HepG2 (cell line): Measurements from ENCODE around the gene LYRM4. TPM values are rescaled to one million over a fixed set of nuclear protein-coding genes. Genes with fewer than 3 reads are reported as not detected.

Experiments used
- ATF1 ChIP-seq: IDR thresholded peaks from 2 replicates; pipeline ENCODE4 v1.6.1; 2016; ENCODE audit warnings: mild to moderate bottlenecking, control low read depth
- CREB3 ChIP-seq: sonication (generic); formaldehyde crosslinking; IDR thresholded peaks from 2 replicates; pipeline ENCODE4 v1.5.0; 2020; ENCODE audit warnings: missing genetic modification reagents
- DZIP1 ChIP-seq: sonication (generic); formaldehyde crosslinking; IDR thresholded peaks from 2 replicates; pipeline ENCODE4 v1.5.0; 2020; ENCODE audit warnings: mild to moderate bottlenecking, missing genetic modification reagents
- FOXC1 ChIP-seq: sonication (generic); formaldehyde crosslinking; IDR thresholded peaks from 2 replicates; pipeline ENCODE4 v1.8.0; 2022; ENCODE audit warnings: mild to moderate bottlenecking, missing genetic modification reagents, borderline replicate concordance
- ISX ChIP-seq: sonication (generic); formaldehyde crosslinking; conservative IDR thresholded peaks from 2 replicates; pipeline ENCODE4 v1.5.0; 2020; ENCODE audit warnings: missing genetic modification reagents
- MXD4 ChIP-seq: IDR thresholded peaks from 2 replicates; pipeline ENCODE4 v1.6.1; 2016; ENCODE audit warnings: mild to moderate bottlenecking, missing biosample characterization, missing genetic modification reagents
- PATZ1 ChIP-seq: sonication (generic); formaldehyde crosslinking; IDR thresholded peaks from 2 replicates; pipeline ENCODE4 v1.4.0; 2020; ENCODE audit warnings: missing genetic modification reagents
- POLR2A ChIP-seq, 2 experiments: IDR thresholded peaks; 2 replicates each; pipeline ENCODE4 v1.6.1; 2011; ENCODE audit warnings: low read depth in 2 of 2, low read length in 2 of 2, mild to moderate bottlenecking in 1 of 2, moderate library complexity in 1 of 2; ENCODE audit not compliant: insufficient read depth in 1 of 2
- RARG ChIP-seq: sonication (generic); formaldehyde crosslinking; IDR thresholded peaks from 2 replicates; pipeline ENCODE4 v1.4.0; 2020; ENCODE audit warnings: low read depth, mild to moderate bottlenecking, missing genetic modification reagents
- SOX5 ChIP-seq: IDR thresholded peaks from 2 replicates; pipeline ENCODE4 v1.6.1; 2016; ENCODE audit warnings: borderline replicate concordance
- TBX3 ChIP-seq: fragments of 450-650 bp; IDR thresholded peaks from 2 replicates; pipeline ENCODE4 v1.6.1; 2017; ENCODE audit warnings: antibody characterized with exemption, mild to moderate bottlenecking, inconsistent platforms, borderline replicate concordance
- TEAD2 ChIP-seq: sonication (generic); formaldehyde crosslinking; IDR thresholded peaks from 2 replicates; pipeline ENCODE4 v1.9.0; 2021; ENCODE audit warnings: missing genetic modification reagents
- ZNF264 ChIP-seq: sonication (generic); formaldehyde crosslinking; IDR thresholded peaks from 2 replicates; pipeline ENCODE4 v1.4.0; 2020; ENCODE audit warnings: missing genetic modification reagents
- ZNF446 ChIP-seq: sonication (generic); formaldehyde crosslinking; IDR thresholded peaks from 2 replicates; pipeline ENCODE4 v1.5.0; 2020; ENCODE audit warnings: mild to moderate bottlenecking, missing genetic modification reagents
- ZNF598 ChIP-seq: sonication (generic); formaldehyde crosslinking; IDR thresholded peaks from 2 replicates; pipeline ENCODE4 v1.5.1; 2020; ENCODE audit warnings: mild to moderate bottlenecking, missing genetic modification reagents, borderline replicate concordance
- ZNF607 ChIP-seq: sonication (generic); formaldehyde crosslinking; IDR thresholded peaks from 2 replicates; pipeline ENCODE4 v1.5.1; 2020; ENCODE audit warnings: missing genetic modification reagents, mild to moderate bottlenecking, borderline replicate concordance
- ZNF709 ChIP-seq: sonication (generic); formaldehyde crosslinking; IDR thresholded peaks from 2 replicates; pipeline ENCODE4 v1.5.0; 2020; ENCODE audit warnings: mild to moderate bottlenecking, missing genetic modification reagents
- ZNF775 ChIP-seq: sonication (generic); formaldehyde crosslinking; IDR thresholded peaks from 2 replicates; pipeline ENCODE4 v1.4.0; 2020; ENCODE audit warnings: missing genetic modification reagents, mild to moderate bottlenecking, moderate library complexity, borderline replicate concordance
- polyA plus RNA-seq, 8 experiments: library from polyadenylated mRNA; depleted of rRNA in 3 of 8; stranded (reverse) in 7 of 8; unstranded in 1 of 8; fragments of >200 nt; fragmentation: Illumina TruSeq in 4 of 8; extraction: Trizol in 4 of 8; gene quantifications; 2 replicates each; pipeline versions ENCODE4 v1.2.1 to v1.2.3, GENCODE V29; 2011 to 2016; ENCODE audit warnings: low read depth in 4 of 8, missing spikeins in 1 of 8, mixed read lengths in 1 of 8; ENCODE audit not compliant: insufficient read depth in 1 of 8
- total RNA-seq, 5 experiments: library from RNA; depleted of rRNA; stranded (reverse); fragments of >200 nt; fragmentation: Illumina TruSeq; extraction: Trizol; gene quantifications; 2 replicates each; pipeline ENCODE4 v1.2.3, GENCODE V29; 2016; ENCODE audit warnings: low read depth in 1 of 5
- TF ChIP-seq, protein P1 (sequence below): sonication (generic); formaldehyde crosslinking; conservative IDR thresholded peaks from 2 replicates; pipeline ENCODE4 v1.4.0; 2020; ENCODE audit warnings: missing genetic modification reagents
- TF ChIP-seq, protein P2 (sequence below): sonication (generic); formaldehyde crosslinking; IDR thresholded peaks from 2 replicates; pipeline ENCODE4 v1.5.0; 2020; ENCODE audit warnings: mild to moderate bottlenecking, missing genetic modification reagents, moderate library complexity

The LYRM4 gene
- total and polyA plus RNA-seq, 2 of the 13 experiments (the other 11 are each of a cell fraction or from before 2014, with no cell fraction given) = 64.6 to 67.5 TPM

DNA sequence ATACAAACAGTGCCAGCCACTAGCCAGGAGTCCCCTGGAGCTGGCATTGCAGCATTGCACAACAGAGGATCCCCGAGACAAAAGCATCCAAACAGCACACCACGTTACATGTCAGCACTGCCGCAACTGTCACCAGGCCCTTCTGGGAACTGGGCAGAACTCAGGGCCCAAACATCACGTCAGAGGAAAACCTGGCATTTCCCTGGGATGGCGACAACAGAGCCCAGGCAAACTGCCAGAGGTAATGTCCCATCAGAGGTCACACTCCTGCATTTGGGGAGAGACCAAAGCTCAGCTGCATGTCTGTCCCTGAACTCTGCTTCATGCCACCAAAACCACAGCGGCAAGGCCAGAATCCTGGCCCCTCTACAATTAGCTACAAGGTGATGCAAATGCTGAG lies 139.3 kb downstream of the LYRM4 start (continued):
- TF ChIP-seq DZIP1 (CRISPR knock-in tag) = 0 out of 2 replicates have a peak, but pooled peaks have one; percentile 37
- no peak for TF ChIP-seq ZNF598 (CRISPR knock-in tag)
- TF ChIP-seq ZNF264 (CRISPR knock-in tag) = peak; percentile 85; the same call in 1 of the 2 replicates
- TF ChIP-seq ZNF775 (CRISPR knock-in tag) = no peak
- TF ChIP-seq TEAD2 (CRISPR knock-in tag) = no peak
- no peak for TF ChIP-seq ZNF446
- TF ChIP-seq ISX = no peak
- peak; percentile 23; the same call in 1 of the 2 replicates for TF ChIP-seq SOX5
- TF ChIP-seq CREB3 (CRISPR knock-in tag) = no peak
- TF ChIP-seq POLR2A (IDR thresholded peaks at IDR 0.05; ENCODE audit: insufficient read depth in 1 of 2, low read depth in 2 of 2, low read length in 2 of 2) = no peak
- no peak for TF ChIP-seq RARG
- TF ChIP-seq, protein P1, sequence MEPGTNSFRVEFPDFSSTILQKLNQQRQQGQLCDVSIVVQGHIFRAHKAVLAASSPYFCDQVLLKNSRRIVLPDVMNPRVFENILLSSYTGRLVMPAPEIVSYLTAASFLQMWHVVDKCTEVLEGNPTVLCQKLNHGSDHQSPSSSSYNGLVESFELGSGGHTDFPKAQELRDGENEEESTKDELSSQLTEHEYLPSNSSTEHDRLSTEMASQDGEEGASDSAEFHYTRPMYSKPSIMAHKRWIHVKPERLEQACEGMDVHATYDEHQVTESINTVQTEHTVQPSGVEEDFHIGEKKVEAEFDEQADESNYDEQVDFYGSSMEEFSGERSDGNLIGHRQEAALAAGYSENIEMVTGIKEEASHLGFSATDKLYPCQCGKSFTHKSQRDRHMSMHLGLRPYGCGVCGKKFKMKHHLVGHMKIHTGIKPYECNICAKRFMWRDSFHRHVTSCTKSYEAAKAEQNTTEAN (CRISPR knock-in tag) = no peak
- no peak for TF ChIP-seq ATF1 (CRISPR knock-in tag)
- TF ChIP-seq, protein P2, sequence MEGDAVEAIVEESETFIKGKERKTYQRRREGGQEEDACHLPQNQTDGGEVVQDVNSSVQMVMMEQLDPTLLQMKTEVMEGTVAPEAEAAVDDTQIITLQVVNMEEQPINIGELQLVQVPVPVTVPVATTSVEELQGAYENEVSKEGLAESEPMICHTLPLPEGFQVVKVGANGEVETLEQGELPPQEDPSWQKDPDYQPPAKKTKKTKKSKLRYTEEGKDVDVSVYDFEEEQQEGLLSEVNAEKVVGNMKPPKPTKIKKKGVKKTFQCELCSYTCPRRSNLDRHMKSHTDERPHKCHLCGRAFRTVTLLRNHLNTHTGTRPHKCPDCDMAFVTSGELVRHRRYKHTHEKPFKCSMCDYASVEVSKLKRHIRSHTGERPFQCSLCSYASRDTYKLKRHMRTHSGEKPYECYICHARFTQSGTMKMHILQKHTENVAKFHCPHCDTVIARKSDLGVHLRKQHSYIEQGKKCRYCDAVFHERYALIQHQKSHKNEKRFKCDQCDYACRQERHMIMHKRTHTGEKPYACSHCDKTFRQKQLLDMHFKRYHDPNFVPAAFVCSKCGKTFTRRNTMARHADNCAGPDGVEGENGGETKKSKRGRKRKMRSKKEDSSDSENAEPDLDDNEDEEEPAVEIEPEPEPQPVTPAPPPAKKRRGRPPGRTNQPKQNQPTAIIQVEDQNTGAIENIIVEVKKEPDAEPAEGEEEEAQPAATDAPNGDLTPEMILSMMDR (CRISPR knock-in tag) = no peak
- TF ChIP-seq ZNF607 (CRISPR knock-in tag) = no peak
- TF ChIP-seq MXD4 (CRISPR knock-in tag) = no peak
- TF ChIP-seq FOXC1 (CRISPR knock-in tag) = no peak
- TF ChIP-seq TBX3 = no peak
- TF ChIP-seq PATZ1 (CRISPR knock-in tag) = no peak
- 0 out of 2 replicates have a peak, but pooled peaks have one; percentile 12 for TF ChIP-seq ZNF709 (CRISPR knock-in tag)
